GM19372 (cell line): ENCODE data around the gene PPP2R5C.

Experiments
- ATAC-seq: cut with Tn5 transposase; IDR thresholded peaks from one replicate; pipeline ENCODE4 v1.9.1; 2021; ENCODE audit warnings: mild to moderate bottlenecking, low read depth, moderate library complexity; ENCODE audit not compliant: unreplicated experiment

The PPP2R5C gene

DNA sequence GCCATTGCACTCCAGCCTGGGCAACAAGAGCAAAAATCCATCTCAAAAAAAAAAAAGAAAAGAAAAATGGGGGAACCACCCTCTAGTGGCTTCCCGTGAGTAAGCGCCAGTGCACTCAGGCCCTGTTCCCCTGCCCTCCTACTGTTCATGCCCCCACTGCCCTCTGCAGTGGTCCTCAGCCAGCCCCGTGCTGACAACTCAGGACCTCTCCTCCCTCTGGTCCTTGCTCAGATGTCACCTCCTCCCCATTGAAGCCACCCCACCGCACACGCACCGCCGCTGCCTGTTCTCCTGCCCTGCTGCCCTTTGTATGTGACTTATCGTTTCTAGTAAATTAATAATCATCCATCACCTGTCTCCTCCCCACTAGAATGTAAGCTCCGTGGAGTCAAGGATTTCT is 144.1 kb downstream of the PPP2R5C start:
- no peak for ATAC-seq

- ATAC-seq: no peak
Measured at GRCh38 chr14:101906645-101907044, 145.1 kb downstream of the PPP2R5C start.

DNA sequence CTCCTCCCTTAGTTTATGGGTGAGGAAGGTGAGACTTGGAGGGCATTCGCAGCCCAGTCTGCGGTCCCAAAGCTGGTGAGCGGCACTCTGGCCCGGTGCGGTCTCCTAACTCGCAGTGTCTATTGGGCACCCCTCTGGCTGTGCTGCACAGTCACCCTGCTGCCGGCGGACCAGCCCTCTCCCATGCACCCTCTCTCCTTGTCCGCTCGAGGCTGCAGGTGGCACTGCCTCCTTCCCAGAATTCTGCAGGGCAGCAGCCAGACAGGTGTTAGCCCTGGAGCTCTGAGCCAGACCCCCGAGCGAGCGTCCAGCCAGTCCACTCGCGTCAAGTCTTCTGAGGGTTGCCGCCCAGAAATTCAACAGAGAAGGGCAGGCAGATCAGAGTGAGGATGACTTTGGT is 146.1 kb downstream of the PPP2R5C start:
- no peak for ATAC-seq

- ATAC-seq: no peak
Measured at GRCh38 chr14:101908795-101909194, 147.3 kb downstream of the PPP2R5C start.

DNA sequence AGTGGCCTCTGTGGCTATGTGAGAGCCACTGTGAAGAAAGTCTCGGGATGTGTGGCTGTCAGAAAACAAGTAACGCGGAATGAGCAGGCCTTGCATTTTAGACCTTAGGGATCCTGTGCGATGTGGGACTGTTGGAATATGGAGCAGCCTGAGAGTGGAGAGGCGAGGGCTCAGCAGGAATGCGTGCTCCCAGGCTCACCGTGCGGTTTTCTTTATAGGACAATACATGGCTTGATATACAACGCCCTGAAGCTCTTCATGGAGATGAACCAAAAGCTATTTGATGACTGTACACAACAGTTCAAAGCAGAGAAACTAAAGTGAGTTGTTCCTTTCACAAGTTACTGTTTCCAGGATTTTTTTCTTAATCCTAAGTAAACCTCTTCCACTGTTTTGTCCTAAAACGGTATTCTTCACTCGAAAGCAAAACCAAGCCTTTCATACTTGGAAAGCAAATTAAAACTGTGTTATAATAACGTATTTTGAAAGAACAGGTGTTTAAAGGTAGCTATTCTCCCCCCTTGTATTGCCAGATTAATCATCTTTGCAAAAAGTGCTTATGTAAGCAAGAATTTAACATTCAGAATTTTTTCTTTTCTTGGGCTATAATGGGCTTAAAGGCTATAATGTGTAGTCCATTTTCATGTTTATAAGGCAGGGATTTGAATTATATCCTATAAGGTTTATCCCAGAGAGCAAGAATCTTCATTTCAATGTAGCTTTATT is 148.0 kb downstream of the PPP2R5C start:
- ATAC-seq: no peak

- no peak for ATAC-seq
Measured at GRCh38 chr14:101912841-101913240, 151.3 kb downstream of the PPP2R5C start.

DNA sequence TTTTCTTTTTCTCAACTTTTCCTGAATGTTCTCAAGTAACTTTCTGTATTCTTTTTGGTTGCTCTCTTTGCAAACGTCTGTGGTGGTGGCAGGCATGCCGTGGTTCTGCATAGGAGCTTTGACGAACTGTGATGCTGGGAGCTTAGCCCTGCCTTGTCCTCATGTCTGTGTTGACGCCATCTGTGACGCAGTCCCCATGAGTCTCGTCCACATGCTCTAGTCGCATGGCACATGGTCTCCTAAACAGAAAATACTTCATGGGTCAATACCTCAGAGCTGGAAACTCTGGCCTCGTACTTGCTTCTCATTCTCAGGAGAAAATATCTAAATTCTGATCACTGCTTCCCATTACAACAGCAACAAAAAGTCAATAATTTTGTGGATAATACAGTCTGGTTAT is 152.6 kb downstream of the PPP2R5C start:
- ATAC-seq: no peak

GRCh38 chr14:101915871-101916815 is 154.6 kb downstream of the PPP2R5C start:
- no peak for ATAC-seq

GRCh38 chr14:101916816-101917412 is 155.4 kb downstream of the PPP2R5C start:
- ATAC-seq: no peak

DNA sequence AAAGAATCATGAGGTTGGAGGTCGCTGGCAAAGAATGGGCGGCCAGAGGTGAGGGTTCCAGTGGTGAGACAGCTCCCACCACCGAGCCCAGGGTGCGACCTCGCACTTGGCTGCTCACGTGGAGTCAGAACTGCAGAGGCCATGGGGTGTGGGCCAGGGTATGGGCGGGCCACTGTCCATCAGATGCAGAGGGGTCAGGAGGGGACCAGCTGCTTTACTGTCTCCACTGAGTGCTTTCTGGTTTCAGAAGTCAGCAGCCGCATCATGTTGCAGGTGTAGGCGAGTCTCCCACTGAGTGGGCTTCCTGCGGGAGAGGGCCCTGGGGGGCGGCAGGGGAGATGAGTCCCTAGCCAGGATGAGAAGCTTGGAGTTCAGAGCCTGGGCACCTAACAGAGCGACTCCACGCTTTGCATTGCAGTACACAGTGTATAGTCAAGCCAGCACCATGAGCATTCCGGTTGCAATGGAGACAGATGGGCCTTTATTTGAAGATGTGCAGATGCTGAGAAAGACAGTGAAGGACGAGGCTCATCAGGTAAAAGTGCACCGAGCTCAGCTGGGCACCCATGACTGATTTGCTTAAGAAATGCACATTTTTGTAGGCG is 156.0 kb downstream of the PPP2R5C start:
- ATAC-seq: no peak

DNA sequence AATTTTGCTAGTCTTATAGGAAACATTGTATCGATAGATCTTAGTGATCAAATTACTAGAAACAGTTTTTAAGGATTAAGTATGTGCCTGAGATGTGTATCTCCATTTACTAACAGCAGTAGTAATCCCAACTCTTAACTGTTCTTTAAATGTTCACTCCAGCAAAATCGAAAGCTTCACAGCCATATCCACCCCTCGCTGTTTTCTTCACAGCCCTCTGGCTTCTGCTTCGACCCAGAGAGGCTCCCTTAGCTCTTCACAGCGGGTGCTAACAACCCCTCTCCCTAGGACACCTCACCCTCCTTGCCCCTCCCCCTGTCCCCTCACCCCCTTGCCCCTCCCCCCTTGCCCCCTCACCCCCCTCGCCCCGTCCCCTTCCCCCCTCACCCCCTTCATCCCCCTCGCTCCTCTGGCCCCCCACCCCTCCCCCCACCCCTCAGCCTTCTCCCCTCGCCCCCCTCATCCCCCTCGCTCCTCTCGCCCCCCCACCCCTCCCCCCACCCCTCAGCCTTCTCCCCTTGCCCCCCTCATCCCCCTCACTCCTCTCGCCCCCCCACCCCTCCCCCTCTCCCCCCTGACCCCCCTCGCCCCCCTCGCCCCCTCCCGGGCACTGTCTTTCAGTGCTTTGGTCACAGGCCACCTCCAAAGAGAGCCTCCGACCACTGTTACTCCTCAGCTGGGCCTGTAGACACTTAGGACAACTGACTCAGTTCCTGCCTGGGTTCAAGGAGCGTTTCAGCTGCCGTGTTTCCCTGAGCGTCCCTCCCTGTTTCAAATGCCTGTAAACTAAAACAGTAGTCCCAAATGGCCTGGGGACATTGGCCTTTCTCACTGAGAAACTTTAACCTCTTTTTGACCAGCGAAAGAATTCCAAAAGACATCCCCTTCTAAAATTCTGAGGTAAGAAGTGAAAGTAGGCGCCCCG is 156.8 kb downstream of the PPP2R5C start:
- no peak for ATAC-seq

DNA sequence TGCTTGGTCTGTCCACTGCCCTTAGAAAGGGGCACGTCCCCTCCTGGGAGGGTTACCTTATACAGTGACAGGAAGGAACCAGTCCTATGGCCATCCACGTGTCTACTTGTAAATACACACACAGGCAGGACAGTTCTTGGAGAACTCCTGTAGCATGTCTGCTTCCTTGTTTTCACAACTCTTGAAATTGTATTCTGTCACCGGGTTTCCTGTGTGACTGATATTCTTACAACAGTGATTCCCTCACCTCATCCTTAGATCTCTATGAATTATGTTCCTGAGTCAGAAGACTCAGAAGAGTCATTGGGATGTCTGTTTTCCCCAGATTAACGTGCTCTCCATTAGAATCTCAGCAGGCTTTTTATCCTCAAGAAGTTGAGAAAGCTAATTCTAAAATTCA is 158.8 kb downstream of the PPP2R5C start:
- ATAC-seq: no peak

DNA sequence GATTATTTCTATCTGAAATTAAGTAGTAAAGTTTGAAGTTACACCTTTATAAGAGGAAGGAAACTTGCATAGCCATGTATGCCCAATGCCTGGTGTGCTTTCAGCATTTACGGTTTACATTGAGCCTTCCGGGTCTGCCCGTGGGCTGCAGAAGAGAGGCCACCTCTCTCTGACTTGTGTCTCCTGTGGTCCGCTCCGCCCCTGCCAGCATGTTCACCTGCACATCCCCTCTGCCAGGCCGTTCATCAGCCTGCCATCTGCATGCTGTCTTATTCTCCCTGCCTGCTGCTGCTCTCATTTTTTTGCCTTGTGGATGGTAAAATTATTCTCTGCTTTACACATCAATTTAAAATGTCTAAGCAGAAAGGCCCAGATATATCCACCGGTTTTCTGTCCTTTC is 161.4 kb downstream of the PPP2R5C start:
- no peak for ATAC-seq

DNA sequence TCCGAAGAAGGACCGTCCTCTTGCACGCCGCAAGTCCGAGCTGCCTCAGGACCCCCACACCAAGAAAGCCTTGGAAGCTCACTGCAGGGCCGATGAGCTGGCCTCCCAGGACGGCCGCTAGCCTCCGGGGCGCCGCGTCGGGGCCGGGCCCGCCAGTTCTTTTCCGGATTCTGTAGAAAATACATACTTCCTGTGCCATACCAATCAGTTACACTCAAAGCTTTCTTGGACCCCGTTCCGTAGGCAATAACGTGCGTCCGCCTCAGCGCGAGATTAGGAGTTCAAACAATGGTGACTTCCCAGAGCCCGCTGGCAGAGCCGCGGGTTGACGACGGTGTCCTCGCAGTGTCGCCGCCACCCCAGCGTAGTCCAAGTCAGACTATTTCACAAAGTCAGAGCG is 163.6 kb downstream of the PPP2R5C start:
- ATAC-seq: no peak

DNA sequence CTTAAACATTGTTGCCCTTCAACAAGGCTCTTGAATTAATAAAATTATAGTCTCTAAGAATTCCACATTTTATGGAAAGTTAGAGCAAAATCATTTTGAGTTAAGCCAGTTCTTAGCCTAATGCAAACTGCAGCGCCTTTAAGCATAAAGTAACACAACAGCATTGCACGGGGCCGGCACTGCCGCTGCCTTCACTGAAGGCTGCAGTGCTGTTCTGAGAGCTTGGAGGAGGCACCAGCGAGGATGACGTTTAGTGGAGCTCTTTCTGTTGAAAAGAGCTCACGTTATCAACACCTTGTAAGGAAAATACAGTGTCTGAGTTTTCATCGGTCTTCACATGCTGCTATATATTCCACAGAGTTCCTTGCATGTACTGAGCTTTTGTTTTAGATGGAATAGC is 164.6 kb downstream of the PPP2R5C start:
- no peak for ATAC-seq

DNA sequence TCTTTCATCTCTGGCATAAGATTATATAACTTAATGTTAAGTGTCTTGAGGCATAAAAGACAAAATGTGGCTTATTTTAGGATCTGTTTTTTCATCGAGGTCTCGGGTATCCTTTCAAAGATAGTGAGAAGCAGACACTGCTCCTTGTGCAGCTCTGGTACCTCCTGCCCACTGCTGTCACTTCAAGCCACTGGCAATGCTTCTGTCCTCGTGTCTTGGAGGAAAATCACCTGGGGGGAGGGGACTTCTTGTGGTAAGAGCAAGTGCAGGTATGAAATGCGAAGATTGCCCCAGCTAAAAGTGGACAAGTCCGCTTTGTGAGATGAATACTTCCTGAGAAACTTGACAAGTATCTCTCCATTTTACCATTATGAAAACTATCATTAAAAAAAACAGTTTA is 165.1 kb downstream of the PPP2R5C start:
- ATAC-seq: no peak

GRCh38 chr14:101927859-101928258 is 166.3 kb downstream of the PPP2R5C start:
- no peak for ATAC-seq

- no peak for ATAC-seq
Measured at GRCh38 chr14:101928415-101928841, 166.9 kb downstream of the PPP2R5C start.

DNA sequence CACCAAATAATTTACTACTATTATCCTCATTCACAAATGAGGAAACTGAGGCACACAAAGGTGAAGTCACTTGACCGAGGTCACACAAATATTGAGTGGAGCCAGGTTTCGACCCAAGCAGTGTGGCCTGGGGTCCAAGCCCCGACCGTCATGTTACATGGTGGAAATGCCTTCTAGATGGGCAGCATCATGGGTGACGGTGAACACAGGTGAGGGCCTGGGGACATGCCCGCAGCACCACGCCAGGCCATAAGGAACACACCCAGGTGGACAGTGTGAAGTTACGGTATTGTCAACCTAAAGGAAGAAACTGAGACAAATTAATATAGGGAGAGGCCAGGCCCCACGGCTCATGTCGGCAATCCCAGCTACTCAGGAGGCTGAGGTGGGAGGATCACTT is 167.6 kb downstream of the PPP2R5C start:
- ATAC-seq: no peak

DNA sequence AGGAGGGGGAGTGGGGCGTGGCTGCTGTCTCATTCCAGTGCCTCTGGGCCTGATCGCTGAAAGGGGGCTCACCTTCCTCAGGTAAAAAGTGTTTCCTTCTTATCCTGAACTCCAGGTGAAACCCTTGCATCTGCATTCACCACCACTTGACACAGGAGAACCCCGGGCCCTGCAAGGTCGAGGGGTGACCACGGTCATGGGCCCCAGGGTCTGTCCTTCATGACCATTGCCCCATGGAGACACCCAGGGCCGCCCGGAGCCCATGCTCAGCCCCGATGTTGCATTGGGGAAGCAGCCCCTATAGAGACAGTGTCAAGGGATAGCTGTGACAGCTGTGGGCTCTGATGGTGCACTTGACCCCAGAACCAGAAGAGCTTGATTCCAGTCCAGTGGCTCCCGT is 168.4 kb downstream of the PPP2R5C start:
- no peak for ATAC-seq
